ENCODE data around the gene IFITM5. TPM values are rescaled to one million over a fixed set of nuclear protein-coding genes. Genes with fewer than 3 reads are reported as not detected.
A peak's percentile ranks its signal among the peaks of the same experiment; 100 is the strongest.

IFITM5 gene
- total RNA-seq, 8 experiments from 2014 or later: 0.51 to 1.5 (median 1.1) TPM; not detected in 5

DNA sequence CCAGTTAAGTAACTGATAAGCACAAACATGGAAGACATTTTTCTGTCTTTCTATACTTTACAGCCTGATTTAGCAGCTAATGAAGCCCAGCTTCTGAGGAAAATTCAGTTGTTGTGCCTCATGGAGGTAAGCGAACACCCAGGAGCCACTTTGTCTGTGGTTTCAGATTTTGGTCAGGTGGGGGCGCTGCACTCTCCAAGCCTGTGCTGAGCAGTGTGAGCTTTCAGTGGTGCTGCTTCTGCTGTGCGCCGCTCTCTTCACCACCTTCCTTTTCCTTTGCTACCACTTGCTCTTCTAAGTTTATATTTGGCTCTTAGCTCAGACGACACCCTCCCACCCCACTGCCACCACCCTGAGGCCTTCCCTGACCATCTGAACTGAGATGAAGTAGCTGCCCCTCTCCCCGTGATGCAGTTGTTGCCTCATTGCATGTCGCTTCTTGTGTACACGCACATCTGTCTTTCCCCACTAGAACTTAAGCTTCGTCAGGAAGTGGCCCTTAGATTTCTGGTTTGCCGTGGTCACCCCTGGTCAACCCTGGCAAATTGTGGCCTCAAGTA is 48.5 kb downstream of the IFITM5 start:
- peak; percentile 52 to 98 (median 78) for ATAC-seq (replicated peaks in 6 of 8)
- H3K4me3 ChIP-seq: no peak overlapping the region
- no peaks in the 10 kb centered on the region for H3K4me1 ChIP-seq (replicated peaks in 1 of 2)
- H3K27ac ChIP-seq: no peak overlapping the region
- in situ Hi-C loops (cut with MboI; ENCODE audit: low pct_unique_long_range_greater_than_20kb in 2 of 9, low sequenced_read_pairs in 9 of 9, unreplicated experiment in 9 of 9): loop anchor here in 1 of 9 experiments (5.0 kb wide), 1 partner anchor 116 kb away; the partner anchor contains the start of gene B4GALNT4
- 60 to 100% (median 82%) methylated on average over 1 to 8 of the region's 10 CpGs for WGBS, 10 experiments

DNA sequence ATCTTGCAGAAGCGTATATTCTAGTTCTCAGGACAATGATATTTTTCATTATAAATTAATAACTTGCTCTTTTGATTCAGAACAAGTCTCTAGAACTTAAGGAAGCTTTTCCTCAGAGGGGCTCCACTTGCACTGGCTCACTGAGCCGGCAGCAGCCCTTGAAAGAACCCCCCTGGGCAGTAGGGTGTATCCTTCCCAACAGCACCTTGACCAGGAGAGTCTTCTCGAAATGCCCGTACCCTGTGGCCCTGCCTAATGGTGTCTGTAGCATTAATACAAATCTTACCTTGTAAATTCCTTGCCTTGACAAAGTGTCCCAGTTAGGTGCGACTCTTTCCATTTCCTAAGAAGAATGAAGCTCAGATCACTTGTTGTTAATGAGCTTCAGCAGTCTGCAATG is 49.1 kb downstream of the IFITM5 start:
- no peak overlapping the region for H3K27ac ChIP-seq
- no peak overlapping the region for H3K4me3 ChIP-seq
- WGBS, 10 experiments: 73 to 95% (median 89%) methylated on average over 2 to 5 of the region's 5 CpGs; no CpG with 5 or more reads in 4 of the 10 experiments
- no peaks in the 10 kb centered on the region for H3K4me1 ChIP-seq (replicated peaks in 1 of 2)
- in situ Hi-C loops (cut with MboI; ENCODE audit: low pct_unique_long_range_greater_than_20kb in 2 of 9, low sequenced_read_pairs in 9 of 9, unreplicated experiment in 9 of 9): loop anchor here in 1 of 9 experiments (5.0 kb wide), 1 partner anchor 117 kb away; the partner anchor contains the start of gene B4GALNT4
- ATAC-seq (replicated peaks in 6 of 8): peak in 1 of 8 experiments; percentile 12

DNA sequence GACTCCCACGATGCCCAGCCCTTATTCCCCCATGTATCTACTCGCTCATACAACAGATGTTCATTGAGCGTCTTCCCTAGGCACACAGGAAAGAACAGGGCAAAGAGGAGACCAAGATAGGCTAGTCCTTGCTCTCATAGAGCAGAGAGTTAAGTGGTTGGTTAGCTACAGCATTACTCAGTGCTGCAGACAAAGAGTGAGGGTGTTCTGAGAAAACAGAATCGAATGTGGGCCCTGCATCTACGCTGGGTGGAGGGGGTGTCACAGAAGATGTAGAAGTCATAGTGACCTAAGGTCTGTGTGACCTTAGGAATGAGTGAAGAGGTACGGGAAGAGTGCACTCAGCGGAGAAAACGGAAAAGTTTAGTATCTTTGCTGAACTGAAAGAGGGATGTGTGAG is 50.3 kb downstream of the IFITM5 start:
- no peak overlapping the region for H3K27ac ChIP-seq
- H3K4me3 ChIP-seq: no peak overlapping the region
- WGBS, 10 experiments: 50 to 100% (median 90%) methylated on average over 1 to 7 of the region's 8 CpGs; no CpG with 5 or more reads in 2 of the 10 experiments
- no peak for ATAC-seq (replicated peaks in 6 of 8)
- H3K4me1 ChIP-seq (replicated peaks in 1 of 2): no peaks in the 10 kb centered on the region
- in situ Hi-C loops (cut with MboI; ENCODE audit: low pct_unique_long_range_greater_than_20kb in 2 of 9, low sequenced_read_pairs in 9 of 9, unreplicated experiment in 9 of 9): no loop called here

Other genes with a start within 250 kb of the IFITM5 start
- gene SCGB1C1, start 106.4 kb downstream of the IFITM5 start, total RNA-seq: not detected
- gene BET1L, start 92.1 kb downstream of the IFITM5 start, total RNA-seq: 10 to 100 TPM; 17.7 to 35.6 (median 31.3) TPM
- gene RIC8A, start 91.8 kb downstream of the IFITM5 start, total RNA-seq: 10 to 100 TPM; 39.0 to 94.0 (median 64.1) TPM
- 10 to 100 TPM; 15.1 to 35.0 (median 16.6) TPM for gene SIRT3, start 63.2 kb downstream of the IFITM5 start, total RNA-seq
- gene PSMD13, start 62.5 kb downstream of the IFITM5 start, total RNA-seq: 100 to 1,000 TPM; 106 to 155 (median 141) TPM
- under 1 TPM in 4 of 8 experiments, not detected in 4; 0.14 to 0.33 (median 0.16) TPM for gene NLRP6, start 21.1 kb downstream of the IFITM5 start, total RNA-seq
- 10 to 100 TPM in 2 of 8 experiments, 1 to 10 TPM in 3, under 1 TPM in 3; 0.60 to 40.6 (median 3.3) TPM for gene PGGHG, start 10.4 kb downstream of the IFITM5 start, total RNA-seq
- 100 to 1,000 TPM in 4 of 8 experiments, 10 to 100 TPM in 1, 1 to 10 TPM in 2, under 1 TPM in 1; 0.38 to 809 (median 64.6) TPM for gene IFITM2, start 8.3 kb upstream of the IFITM5 start, total RNA-seq
- 1,000 to 10,000 TPM in 2 of 8 experiments, 100 to 1,000 TPM in 2, under 1 TPM in 1, not detected in 3; 0.16 to 1,915 (median 317) TPM for gene IFITM1, start 14.5 kb upstream of the IFITM5 start, total RNA-seq
- gene IFITM3, start 21.3 kb upstream of the IFITM5 start, total RNA-seq: 1,000 to 10,000 TPM in 1 of 8 experiments, 100 to 1,000 TPM in 3, 10 to 100 TPM in 1, 1 to 10 TPM in 3; 1.1 to 1,534 (median 213) TPM
- 100 to 1,000 TPM in 1 of 8 experiments, 10 to 100 TPM in 6, 1 to 10 TPM in 1; 9.7 to 103 (median 70.9) TPM for gene B4GALNT4, start 70.0 kb upstream of the IFITM5 start, total RNA-seq
- 10 to 100 TPM in 1 of 8 experiments, 1 to 10 TPM in 3, under 1 TPM in 3, not detected in 1; 0.21 to 24.4 (median 3.2) TPM for gene PKP3, start 94.7 kb upstream of the IFITM5 start, total RNA-seq
- 100 to 1,000 TPM in 1 of 8 experiments, 10 to 100 TPM in 7; 19.5 to 131 (median 28.5) TPM for gene SIGIRR, start 115.5 kb upstream of the IFITM5 start, total RNA-seq
- 1 to 10 TPM in 3 of 8 experiments, under 1 TPM in 4, not detected in 1; 0.11 to 4.3 (median 0.60) TPM for gene ANO9, start 142.5 kb upstream of the IFITM5 start, total RNA-seq
- gene PTDSS2, start 150.8 kb upstream of the IFITM5 start, total RNA-seq: 10 to 100 TPM; 11.4 to 37.9 (median 21.2) TPM
- gene RNH1, start 207.7 kb upstream of the IFITM5 start, total RNA-seq: 100 to 1,000 TPM in 4 of 8 experiments, 10 to 100 TPM in 4; 55.8 to 181 (median 94.8) TPM
- 10 to 100 TPM; 38.5 to 96.1 (median 57.2) TPM for gene HRAS, start 236.1 kb upstream of the IFITM5 start, total RNA-seq
- gene LRRC56, start 238.0 kb upstream of the IFITM5 start, total RNA-seq: 1 to 10 TPM in 6 of 8 experiments, under 1 TPM in 2; 0.75 to 7.6 (median 1.8) TPM